Muscle layer of colon (tissue), 2 donors: Measurements from ENCODE around the gene ARPC1A.
"Not testable (repeated sequence)": the region's sequence is repeated elsewhere in the genome, so short reads cannot be mapped to it uniquely, and the experiment has no call there.

Source experiments
- H3K27ac ChIP-seq: one replicate; pipeline ENCODE4 v1.7.0; 2013; ENCODE audit warnings: low read depth, mild to moderate bottlenecking, low read length, moderate library complexity
- H3K27me3 ChIP-seq, 2 donors: one replicate each; pipeline ENCODE4 v1.7.0; 2013; ENCODE audit warnings: low read length in 2 of 2, mild to moderate bottlenecking in 2 of 2; ENCODE audit not compliant: insufficient read depth in 2 of 2, control insufficient read depth in 1 of 2
- H3K36me3 ChIP-seq: one replicate; pipeline ENCODE4 v1.7.0; 2013; ENCODE audit warnings: mild to moderate bottlenecking, low read length; ENCODE audit not compliant: insufficient read depth
- H3K4me1 ChIP-seq: one replicate; pipeline ENCODE4 v1.7.0; 2013; ENCODE audit warnings: mild to moderate bottlenecking, low read length; ENCODE audit not compliant: insufficient read depth
- H3K4me3 ChIP-seq, 2 donors: one replicate each; pipeline ENCODE4 v1.7.0; 2013; ENCODE audit warnings: low read length in 2 of 2, low read depth in 1 of 2, mild to moderate bottlenecking in 1 of 2, moderate library complexity in 1 of 2
- H3K9ac ChIP-seq: one replicate; pipeline ENCODE4 v1.7.0; 2013; ENCODE audit warnings: low read length
- H3K9me3 ChIP-seq: one replicate; pipeline ENCODE4 v1.7.0; 2013; ENCODE audit warnings: mild to moderate bottlenecking, low read length
- donor health status: abdominal sarcoma.
- donor health status: Adenocarcinoma of cecum.

Gene ARPC1A

GRCh38 chr7:99325592-99326407 is at the start of gene ARPC1A:
Gene ARPC1A, plus strand, starts transcription at chr7:99325898. Its CDS starts 7,456 bp downstream, at chr7:99333354.
- H3K36me3 ChIP-seq: no peaks in the 10 kb centered on the region
- no peaks in the 10 kb centered on the region for H3K27me3 ChIP-seq
- peak within 1 kb of the TSS; percentile 79 for H3K27ac ChIP-seq
- H3K4me1 ChIP-seq: peaks cover 26% of the 10 kb centered on the region
- peak within 1 kb of the TSS; percentile 79 to 98 for H3K4me3 ChIP-seq
- H3K9me3 ChIP-seq: no peaks in the 10 kb centered on the region
- peak within 1 kb of the TSS; percentile 90 for H3K9ac ChIP-seq

GRCh38 chr7:99278180-99278579 is 47.5 kb upstream of the ARPC1A start:
- no peak overlapping the region for H3K4me3 ChIP-seq
- no peaks in the 10 kb centered on the region for H3K36me3 ChIP-seq
- H3K4me1 ChIP-seq: no peaks in the 10 kb centered on the region
- H3K9me3 ChIP-seq: no peaks in the 10 kb centered on the region
- H3K9ac ChIP-seq: no peak overlapping the region
- no peaks in the 10 kb centered on the region for H3K27me3 ChIP-seq
- no peak overlapping the region for H3K27ac ChIP-seq

- not testable (repeated sequence) for H3K4me1 ChIP-seq, H3K36me3 ChIP-seq, H3K27me3 ChIP-seq, H3K27ac ChIP-seq, H3K4me3 ChIP-seq, H3K9ac ChIP-seq, H3K9me3 ChIP-seq
These were observed 41.5 kb upstream of the ARPC1A start for GRCh38 chr7:99284165-99284564.

GRCh38 chr7:99287779-99288534 is 37.7 kb upstream of the ARPC1A start:
- H3K9ac ChIP-seq: no peak overlapping the region
- no peak overlapping the region for H3K4me3 ChIP-seq
- no peaks in the 10 kb centered on the region for H3K4me1 ChIP-seq
- H3K36me3 ChIP-seq: no peaks in the 10 kb centered on the region
- H3K27me3 ChIP-seq: no peaks in the 10 kb centered on the region
- H3K9me3 ChIP-seq: no peaks in the 10 kb centered on the region
- H3K27ac ChIP-seq: no peak overlapping the region

GRCh38 chr7:99289185-99289584 is 36.5 kb upstream of the ARPC1A start:
- Histone ChIP-seq H3K4me1 (no peaks in the 10 kb centered on the region), H3K27ac (no peak overlapping the region), H3K4me3 (no peak overlapping the region), H3K36me3 (no peaks in the 10 kb centered on the region), H3K9me3 (no peaks in the 10 kb centered on the region), H3K9ac (no peak overlapping the region), H3K27me3 (no peaks in the 10 kb centered on the region)

- H3K4me1 ChIP-seq, H3K4me3 ChIP-seq, H3K27ac ChIP-seq, H3K27me3 ChIP-seq, H3K36me3 ChIP-seq, H3K9ac ChIP-seq, H3K9me3 ChIP-seq: not testable (repeated sequence)
These were observed 35.5 kb upstream of the ARPC1A start for GRCh38 chr7:99290148-99290547.

- H3K27ac ChIP-seq: no peak overlapping the region
- H3K4me1 ChIP-seq: no peaks in the 10 kb centered on the region
- H3K36me3 ChIP-seq: no peaks in the 10 kb centered on the region
- no peaks in the 10 kb centered on the region for H3K27me3 ChIP-seq
- no peaks in the 10 kb centered on the region for H3K9me3 ChIP-seq
- H3K9ac ChIP-seq: no peak overlapping the region
- H3K4me3 ChIP-seq: no peak overlapping the region
These were observed 34.6 kb upstream of the ARPC1A start for GRCh38 chr7:99290980-99291607.

- Histone ChIP-seq H3K9ac (no peak overlapping the region), H3K27me3 (no peaks in the 10 kb centered on the region), H3K4me3 (no peak overlapping the region), H3K4me1 (no peaks in the 10 kb centered on the region), H3K36me3 (no peaks in the 10 kb centered on the region), H3K27ac (no peak overlapping the region), H3K9me3 (no peaks in the 10 kb centered on the region)
These were observed 33.6 kb upstream of the ARPC1A start for GRCh38 chr7:99292127-99292526.

- Histone ChIP-seq H3K9ac (no peak overlapping the region), H3K27me3 (no peaks in the 10 kb centered on the region), H3K9me3 (no peaks in the 10 kb centered on the region), H3K27ac (no peak overlapping the region), H3K36me3 (no peaks in the 10 kb centered on the region), H3K4me1 (no peaks in the 10 kb centered on the region), H3K4me3 (no peak overlapping the region)
These were observed 32.5 kb upstream of the ARPC1A start for GRCh38 chr7:99293167-99293566.

- Histone ChIP-seq H3K27me3 (no peaks in the 10 kb centered on the region), H3K27ac (no peak overlapping the region), H3K9ac (no peak overlapping the region), H3K4me1 (no peaks in the 10 kb centered on the region), H3K4me3 (no peak overlapping the region), H3K9me3 (no peaks in the 10 kb centered on the region), H3K36me3 (no peaks in the 10 kb centered on the region)
These were observed 32.0 kb upstream of the ARPC1A start for GRCh38 chr7:99293650-99294049.

- Histone ChIP-seq H3K9ac (no peak overlapping the region), H3K27ac (no peak overlapping the region), H3K36me3 (no peaks in the 10 kb centered on the region), H3K9me3 (no peaks in the 10 kb centered on the region), H3K4me3 (no peak overlapping the region), H3K27me3 (no peaks in the 10 kb centered on the region), H3K4me1 (no peaks in the 10 kb centered on the region)
These were observed 29.2 kb upstream of the ARPC1A start for GRCh38 chr7:99296471-99296870.
